CD1c-positive myeloid dendritic cell (primary cell): Measurements from ENCODE around the gene CDH13.
"Not testable (repeated sequence)": the region's sequence is repeated elsewhere in the genome, so short reads cannot be mapped to it uniquely, and the experiment has no call there.

Experiments used
- DNase-seq: peaks from one replicate; pipeline ENCODE4 v3.0.0-alpha.2; 2016; ENCODE audit errors: extremely low spot score

CDH13 gene

GRCh38 chr16:82884320-82884898 lies 257.6 kb downstream of the CDH13 start:
- no peak for DNase-seq

DNA sequence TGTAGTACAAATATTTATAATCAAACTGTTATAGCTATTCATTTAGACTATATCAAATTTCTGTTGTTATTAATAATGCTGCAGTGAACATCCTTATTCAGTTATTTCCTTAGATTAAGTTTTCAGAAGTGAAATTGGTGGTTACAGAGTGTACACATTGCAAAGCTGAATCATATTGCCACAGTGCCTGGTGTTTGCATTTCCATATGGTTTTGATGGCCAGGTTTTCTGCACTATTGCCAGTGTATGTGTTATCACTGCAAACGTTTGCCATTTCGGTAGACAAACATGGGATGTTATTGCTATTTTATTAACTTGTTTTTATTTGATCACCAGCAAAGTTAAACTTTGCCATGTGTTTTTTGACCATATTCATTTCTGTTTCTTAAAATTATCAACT lies 259.4 kb downstream of the CDH13 start:
- DNase-seq, result no peak

DNA sequence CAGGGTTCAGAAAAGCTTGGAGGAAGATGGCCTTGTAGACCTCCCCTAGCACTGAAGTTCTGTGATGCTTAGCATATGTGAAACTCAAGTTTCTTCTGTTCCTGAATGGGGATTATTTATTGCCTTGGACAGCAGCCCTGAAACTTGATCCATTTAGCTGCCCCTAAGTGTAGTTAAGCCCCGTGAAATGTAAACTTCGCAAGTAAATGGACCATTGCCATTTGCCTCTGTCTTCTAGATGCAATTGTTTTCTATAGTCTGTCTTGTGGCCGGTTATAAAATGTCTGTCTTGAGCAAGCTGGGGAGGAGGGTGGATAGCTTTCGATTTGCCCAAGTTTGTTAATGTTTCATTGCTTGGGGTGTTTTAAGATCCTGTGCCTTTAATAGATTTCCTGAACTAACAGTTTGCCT lies 261.8 kb downstream of the CDH13 start:
- DNase-seq, result no peak

DNA sequence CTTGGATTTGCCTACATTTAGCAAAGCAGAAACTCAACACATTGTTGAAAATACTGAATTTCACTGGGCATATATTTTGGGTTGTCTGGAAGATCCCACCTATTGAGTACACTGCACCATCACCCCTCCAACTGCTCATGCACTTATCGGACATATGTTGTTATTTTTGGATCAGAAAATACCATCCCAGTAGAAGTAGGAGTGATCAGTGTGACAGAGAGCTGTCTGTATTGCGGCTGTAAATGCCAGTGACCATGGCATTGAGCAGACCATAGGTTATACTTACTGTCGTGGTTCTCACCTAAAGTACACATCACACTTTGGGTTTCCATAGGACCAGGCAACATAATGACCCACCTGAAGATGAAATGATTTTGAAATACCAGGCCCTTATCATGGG lies 264.7 kb downstream of the CDH13 start:
- no peak for DNase-seq

GRCh38 chr16:82891918-82892317 lies 265.1 kb downstream of the CDH13 start:
- DNase-seq, result no peak

DNA sequence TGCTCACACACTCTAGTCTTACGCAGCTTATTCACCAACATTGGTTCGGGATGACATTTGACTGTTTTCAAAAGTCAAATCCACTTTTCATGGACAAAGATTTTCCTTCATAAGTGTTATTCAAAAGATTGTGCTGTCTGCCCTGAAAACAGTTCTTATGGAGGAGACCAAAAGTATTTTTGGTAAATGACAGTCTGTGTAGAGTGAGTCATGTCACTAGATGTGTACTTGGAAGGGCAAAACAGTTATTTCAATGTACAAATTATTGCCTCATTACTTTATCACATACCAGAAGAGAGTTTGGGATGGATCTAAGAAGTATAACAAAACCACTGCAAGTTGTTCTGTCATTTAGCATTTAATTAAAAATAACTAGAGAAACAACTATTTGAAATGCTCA lies 265.6 kb downstream of the CDH13 start:
- DNase-seq, result no peak

DNA sequence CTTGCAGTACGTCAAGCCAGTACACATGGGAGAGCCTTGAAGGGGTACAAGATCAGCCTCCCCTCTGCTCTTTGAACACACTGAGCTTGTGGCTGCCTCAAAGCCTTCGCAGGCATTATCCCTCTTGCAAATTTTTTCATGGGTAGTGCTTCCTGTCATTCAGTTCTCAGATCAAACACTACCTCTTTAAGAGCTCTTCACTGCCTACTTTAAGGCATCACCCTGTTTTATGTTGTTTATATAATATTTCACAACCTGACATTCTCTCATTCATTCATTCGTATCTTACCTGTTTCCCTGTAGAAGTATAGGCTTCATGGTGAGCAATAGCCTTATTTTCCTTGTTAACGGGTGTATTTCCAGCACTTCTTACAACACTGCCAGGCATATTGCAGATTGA lies 269.1 kb downstream of the CDH13 start:
- no peak for DNase-seq

GRCh38 chr16:82899006-82899405 lies 272.2 kb downstream of the CDH13 start:
- no peak for DNase-seq

GRCh38 chr16:82899731-82900450 lies 273.1 kb downstream of the CDH13 start:
- no peak for DNase-seq

DNA sequence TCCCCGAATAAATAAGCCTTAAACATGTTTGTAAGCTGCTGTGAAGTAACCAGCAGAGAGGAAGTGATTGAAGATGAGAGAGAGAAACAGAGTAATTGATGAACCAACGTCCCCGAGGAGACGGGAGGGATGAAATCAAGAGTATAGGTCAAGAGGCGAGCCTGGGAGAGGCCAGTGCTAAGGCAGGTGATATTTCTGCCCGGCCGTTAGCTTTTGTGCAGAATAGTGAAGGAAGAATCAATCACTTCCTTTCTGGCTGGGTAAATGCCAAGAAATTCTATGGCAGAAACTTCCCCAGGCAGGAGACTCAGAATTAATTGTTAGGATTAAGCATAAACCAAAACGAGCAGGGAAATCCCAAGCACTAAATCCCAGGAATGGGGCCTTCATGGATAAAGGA lies 273.8 kb downstream of the CDH13 start:
- no peak for DNase-seq

DNA sequence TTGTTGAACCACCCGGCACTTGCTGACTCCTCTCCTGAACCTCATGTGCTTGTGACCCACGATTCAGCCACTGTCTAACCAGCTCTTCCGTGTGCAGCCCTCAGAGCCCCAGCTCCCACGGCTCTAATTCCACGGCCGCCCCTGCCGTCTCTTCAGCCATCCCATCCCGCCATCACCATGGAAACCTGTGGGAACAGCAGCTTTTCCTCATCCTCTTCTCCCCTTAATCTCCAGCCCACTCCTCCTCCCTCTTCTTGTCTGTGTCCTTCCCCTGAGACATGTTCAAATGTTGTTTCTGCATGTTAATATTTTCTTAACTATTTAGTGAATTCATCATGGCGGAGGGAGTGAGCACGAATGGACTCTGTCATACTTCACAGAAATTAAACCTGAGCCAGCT lies 285.2 kb downstream of the CDH13 start:
- DNase-seq, result no peak

DNA sequence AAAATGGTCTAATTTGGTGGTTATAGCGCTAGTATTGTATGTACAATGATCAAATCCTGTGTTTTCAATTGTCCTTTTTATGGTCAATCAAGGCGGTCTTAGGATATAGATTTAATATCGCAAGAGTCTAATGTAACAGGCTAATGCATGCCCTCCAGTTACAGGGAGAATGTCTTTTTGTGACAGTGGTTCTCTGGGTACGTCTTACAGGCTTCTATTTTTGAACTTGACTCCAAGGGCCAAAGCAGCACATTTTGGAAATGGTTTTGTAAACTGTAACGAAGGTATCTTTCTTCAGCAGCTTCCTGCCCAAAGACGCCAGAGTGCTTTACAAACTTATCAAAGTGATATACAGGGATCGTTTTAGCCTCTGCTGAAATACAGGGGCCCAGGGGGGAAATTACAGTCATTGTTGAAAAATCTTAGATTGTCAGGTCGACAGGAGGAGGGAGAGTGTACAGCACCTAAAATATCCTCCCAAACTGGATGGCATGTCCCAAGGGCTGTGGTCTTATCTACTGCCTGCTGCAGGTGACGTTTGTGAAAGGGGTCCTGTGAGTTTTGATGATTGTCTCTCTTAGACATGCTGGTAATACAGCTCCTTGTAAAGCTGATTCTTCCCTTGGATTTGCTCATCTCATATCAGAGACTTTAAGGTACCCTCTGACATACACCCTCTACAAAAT lies 288.5 kb downstream of the CDH13 start:
- no peak for DNase-seq

DNA sequence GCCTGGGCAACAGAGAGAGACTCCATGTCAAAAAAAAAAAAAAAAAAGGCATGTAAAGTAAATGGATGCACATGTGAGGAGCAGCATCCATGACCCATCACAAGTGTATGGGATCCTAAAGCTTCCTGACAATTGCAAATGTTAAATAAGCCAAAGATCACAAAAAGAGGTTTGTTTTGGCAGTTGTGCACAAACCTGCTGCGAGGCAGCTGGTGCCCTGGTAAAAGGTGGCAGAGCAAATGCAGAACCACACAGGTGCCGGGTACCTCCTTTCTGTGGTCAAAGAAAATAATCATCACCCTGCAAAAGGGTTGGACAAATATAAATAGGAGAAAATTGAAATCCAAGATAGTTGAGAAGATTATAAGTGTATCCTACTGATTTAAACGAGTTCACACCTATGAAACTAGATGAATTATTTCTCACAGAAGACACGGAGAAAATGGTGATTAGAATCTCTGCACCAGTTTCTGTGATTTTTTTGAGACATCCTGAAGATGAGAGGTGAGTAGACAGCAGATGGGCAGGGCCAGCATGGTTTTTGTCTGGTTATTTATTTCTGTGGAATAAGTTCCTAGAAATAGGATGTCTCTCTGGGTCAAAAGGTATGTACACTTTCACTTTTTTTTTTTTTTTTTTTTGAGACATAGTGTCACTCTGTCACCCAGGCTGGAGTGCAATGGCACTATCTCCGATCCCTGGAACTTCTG lies 291.3 kb downstream of the CDH13 start:
- no peak for DNase-seq

GRCh38 chr16:82924075-82924854 lies 297.5 kb downstream of the CDH13 start:
- DNase-seq, result no peak

GRCh38 chr16:82926500-82926899 lies 299.7 kb downstream of the CDH13 start:
- no peak for DNase-seq

GRCh38 chr16:82933933-82934332 lies 307.2 kb downstream of the CDH13 start:
- DNase-seq, result not testable (repeated sequence)

DNA sequence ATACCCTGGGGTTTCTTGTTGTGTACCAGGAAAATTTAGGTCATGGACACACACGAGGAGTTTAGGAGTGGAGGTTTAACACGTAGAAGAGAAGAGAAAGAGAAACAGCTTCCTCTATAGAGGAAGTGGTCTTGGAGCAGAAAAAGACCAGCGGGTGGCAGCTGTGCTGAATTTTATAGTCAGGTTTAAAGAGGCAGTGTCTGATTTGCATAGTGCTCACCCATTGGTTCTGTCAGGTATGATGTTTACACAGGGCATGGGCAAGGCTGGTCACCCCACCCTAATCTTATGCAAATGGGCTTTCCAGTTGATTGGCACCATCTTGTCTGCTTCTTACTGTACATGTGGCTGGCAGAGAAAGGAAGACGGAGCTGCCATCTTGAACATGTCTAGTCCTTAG lies 309.0 kb downstream of the CDH13 start:
- DNase-seq, result no peak

DNA sequence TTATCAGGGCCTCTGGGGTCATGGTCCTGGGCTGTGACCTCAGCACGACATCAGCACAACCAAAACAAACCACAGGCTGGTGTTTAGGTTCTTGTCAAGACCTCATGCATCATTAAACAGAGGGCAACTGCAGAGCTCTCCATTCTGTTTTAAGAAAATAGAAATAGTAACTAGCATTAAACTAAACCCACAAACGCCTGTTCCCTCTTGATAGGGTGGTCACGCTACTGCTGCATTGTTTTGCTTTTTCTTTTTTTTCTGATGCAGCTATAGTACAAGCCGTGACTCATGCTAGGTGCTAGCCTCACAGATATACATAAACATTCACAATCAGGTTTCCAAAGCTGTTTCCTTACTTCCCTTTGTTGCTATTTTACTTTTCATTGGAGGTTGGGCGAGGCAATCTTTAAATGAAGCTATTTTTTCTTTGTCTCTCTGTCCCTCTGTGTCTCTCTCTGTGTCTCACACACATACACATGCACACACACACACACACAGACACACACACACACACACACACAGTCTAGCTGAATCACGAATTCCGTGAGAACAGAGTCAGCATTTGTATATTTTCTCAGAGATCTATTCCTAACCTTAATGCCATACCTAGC lies 310.3 kb downstream of the CDH13 start:
- no peak for DNase-seq

- DNase-seq, result no peak
Measured at GRCh38 chr16:82937926-82938520, 311.3 kb downstream of the CDH13 start.

DNA sequence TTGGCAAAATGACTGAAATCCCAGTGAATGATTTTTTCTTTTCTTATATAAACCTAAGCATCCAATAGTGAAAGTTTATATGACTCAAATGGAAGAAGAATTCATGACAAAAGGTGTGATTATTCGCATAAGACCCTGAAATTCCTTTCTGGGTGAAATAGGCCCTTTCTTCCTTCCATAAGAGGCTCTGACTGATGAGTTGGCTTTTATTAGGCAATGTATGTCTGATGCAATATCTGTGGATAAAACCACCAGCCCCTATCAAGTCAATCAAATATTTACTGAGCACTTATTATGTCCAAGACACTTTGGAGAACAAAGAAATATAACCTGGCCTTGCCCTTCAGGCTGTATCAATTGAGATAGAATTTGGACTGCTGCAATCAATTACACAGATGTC lies 316.6 kb downstream of the CDH13 start:
- no peak for DNase-seq
